ENCODE measurements around the gene LYAR.

- no peak for TF ChIP-seq CTCF (conservative IDR thresholded peaks at IDR 0.05; ENCODE audit: low read depth, low read length)
- no peak for TF ChIP-seq EZH2 (IDR thresholded peaks at IDR 0.05; ENCODE audit: low read length, unreplicated experiment)
Observed at GRCh38 chr4:4267981-4268380, 22.0 kb downstream of the LYAR start.
